Parathyroid adenoma (tissue), 2 donors: ENCODE results near the gene MIS12.

Experiments
- H2AFZ ChIP-seq: fragments of 300-600 bp; sonication (generic); one replicate; pipeline ENCODE4 v1.7.0; 2017; ENCODE audit warnings: antibody characterized with exemption, mild to moderate bottlenecking
- H3K27ac ChIP-seq: fragments of 300-600 bp; sonication (generic); one replicate; pipeline ENCODE4 v1.7.0; 2017
- H3K27me3 ChIP-seq: fragments of 300-600 bp; sonication (generic); one replicate; pipeline ENCODE4 v1.7.0; 2017; ENCODE audit warnings: low read length; ENCODE audit not compliant: control insufficient read depth, insufficient read depth
- H3K36me3 ChIP-seq: fragments of 300-600 bp; sonication (generic); one replicate; pipeline ENCODE4 v1.7.0; 2017; ENCODE audit warnings: low read length; ENCODE audit not compliant: control insufficient read depth, insufficient read depth
- H3K4me1 ChIP-seq: fragments of 300-600 bp; sonication (generic); one replicate; pipeline ENCODE4 v1.7.0; 2017; ENCODE audit warnings: control low read depth
- H3K4me2 ChIP-seq: fragments of 300-600 bp; sonication (generic); one replicate; pipeline ENCODE4 v1.7.0; 2017; ENCODE audit warnings: low read length
- H3K4me3 ChIP-seq: fragments of 300-600 bp; sonication (generic); one replicate; pipeline ENCODE4 v1.7.0; 2017; ENCODE audit warnings: low read depth, low read length
- H3K79me2 ChIP-seq: fragments of 300-600 bp; sonication (generic); one replicate; pipeline ENCODE4 v1.7.0; 2017; ENCODE audit warnings: control low read depth
- H3K9ac ChIP-seq: fragments of 300-600 bp; sonication (generic); one replicate; pipeline ENCODE4 v1.7.0; 2017; ENCODE audit warnings: mild to moderate bottlenecking
- H3K9me3 ChIP-seq: fragments of 300-600 bp; sonication (generic); one replicate; pipeline ENCODE4 v1.7.0; 2017; ENCODE audit warnings: low read length; ENCODE audit not compliant: control insufficient read depth
- TF ChIP-seq, protein P1 (sequence below): fragments of 300-600 bp; sonication (generic); IDR thresholded peaks from one replicate; pipeline ENCODE4 v1.7.0; 2017; ENCODE audit warnings: antibody characterized with exemption, mild to moderate bottlenecking
- donor health status: primary hyperparathyroidism.

The MIS12 gene

DNA sequence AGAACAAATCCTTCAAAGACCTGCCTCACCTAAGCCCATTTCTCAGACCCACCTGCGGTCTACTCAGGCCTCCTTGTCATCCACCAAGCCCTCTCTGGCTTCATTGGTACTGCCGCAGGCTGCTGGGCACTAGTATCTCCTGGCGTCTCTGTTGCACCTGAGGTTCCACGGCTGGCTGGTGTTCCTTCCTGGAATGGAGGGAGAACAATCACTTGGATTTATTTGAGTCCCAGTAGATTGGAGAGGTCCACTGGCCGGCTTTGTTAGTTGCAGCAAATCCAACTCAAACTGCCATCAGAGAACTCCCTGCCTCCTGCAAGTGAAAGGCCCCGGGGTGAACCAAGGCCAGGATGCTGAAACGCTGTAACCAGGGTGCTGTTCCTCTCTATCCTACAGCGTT lies 15.3 kb downstream of the MIS12 start:
- no peak overlapping the region for H3K9ac ChIP-seq
- peaks cover 6% of the 10 kb centered on the region for H3K4me1 ChIP-seq
- no peaks in the 10 kb centered on the region for H3K9me3 ChIP-seq
- TF ChIP-seq, protein P1, sequence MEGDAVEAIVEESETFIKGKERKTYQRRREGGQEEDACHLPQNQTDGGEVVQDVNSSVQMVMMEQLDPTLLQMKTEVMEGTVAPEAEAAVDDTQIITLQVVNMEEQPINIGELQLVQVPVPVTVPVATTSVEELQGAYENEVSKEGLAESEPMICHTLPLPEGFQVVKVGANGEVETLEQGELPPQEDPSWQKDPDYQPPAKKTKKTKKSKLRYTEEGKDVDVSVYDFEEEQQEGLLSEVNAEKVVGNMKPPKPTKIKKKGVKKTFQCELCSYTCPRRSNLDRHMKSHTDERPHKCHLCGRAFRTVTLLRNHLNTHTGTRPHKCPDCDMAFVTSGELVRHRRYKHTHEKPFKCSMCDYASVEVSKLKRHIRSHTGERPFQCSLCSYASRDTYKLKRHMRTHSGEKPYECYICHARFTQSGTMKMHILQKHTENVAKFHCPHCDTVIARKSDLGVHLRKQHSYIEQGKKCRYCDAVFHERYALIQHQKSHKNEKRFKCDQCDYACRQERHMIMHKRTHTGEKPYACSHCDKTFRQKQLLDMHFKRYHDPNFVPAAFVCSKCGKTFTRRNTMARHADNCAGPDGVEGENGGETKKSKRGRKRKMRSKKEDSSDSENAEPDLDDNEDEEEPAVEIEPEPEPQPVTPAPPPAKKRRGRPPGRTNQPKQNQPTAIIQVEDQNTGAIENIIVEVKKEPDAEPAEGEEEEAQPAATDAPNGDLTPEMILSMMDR = no peak
- no peak overlapping the region for H3K4me2 ChIP-seq
- no peak overlapping the region for H3K4me3 ChIP-seq
- H3K36me3 ChIP-seq = no peaks in the 10 kb centered on the region
- H3K79me2 ChIP-seq = no peaks in the 10 kb centered on the region
- no peaks in the 10 kb centered on the region for H3K27me3 ChIP-seq
- peak overlapping the region; percentile 96 for H2AFZ ChIP-seq
- no peak overlapping the region for H3K27ac ChIP-seq

DNA sequence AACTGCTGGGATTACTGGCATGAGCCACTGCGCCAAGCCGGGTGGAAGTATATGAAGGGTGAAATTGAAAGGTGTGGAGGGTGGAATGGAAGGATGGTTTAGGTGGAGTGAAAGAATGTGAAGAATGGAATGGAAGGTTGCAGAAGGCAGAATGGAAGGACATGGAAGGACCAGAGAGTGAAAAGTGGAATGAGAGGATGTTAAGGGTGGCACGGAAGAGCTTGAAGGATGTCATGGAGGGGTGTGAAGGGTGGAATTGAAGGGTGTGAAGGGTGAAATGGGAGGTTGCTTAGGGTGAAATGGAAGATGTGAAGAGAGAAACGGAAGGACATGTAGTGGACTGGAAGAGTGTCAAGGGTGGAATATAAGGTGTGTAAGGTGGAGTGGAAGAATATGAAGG lies 16.2 kb downstream of the MIS12 start:
- no peak overlapping the region for H3K4me2 ChIP-seq
- no peaks in the 10 kb centered on the region for H3K9me3 ChIP-seq
- H3K9ac ChIP-seq = no peak overlapping the region
- H3K4me1 ChIP-seq = peaks cover 6% of the 10 kb centered on the region
- H2AFZ ChIP-seq = no peak overlapping the region
- H3K4me3 ChIP-seq = no peak overlapping the region
- no peaks in the 10 kb centered on the region for H3K27me3 ChIP-seq
- H3K36me3 ChIP-seq = no peaks in the 10 kb centered on the region
- TF ChIP-seq, protein P1 = no peak
- no peak overlapping the region for H3K27ac ChIP-seq
- no peaks in the 10 kb centered on the region for H3K79me2 ChIP-seq

DNA sequence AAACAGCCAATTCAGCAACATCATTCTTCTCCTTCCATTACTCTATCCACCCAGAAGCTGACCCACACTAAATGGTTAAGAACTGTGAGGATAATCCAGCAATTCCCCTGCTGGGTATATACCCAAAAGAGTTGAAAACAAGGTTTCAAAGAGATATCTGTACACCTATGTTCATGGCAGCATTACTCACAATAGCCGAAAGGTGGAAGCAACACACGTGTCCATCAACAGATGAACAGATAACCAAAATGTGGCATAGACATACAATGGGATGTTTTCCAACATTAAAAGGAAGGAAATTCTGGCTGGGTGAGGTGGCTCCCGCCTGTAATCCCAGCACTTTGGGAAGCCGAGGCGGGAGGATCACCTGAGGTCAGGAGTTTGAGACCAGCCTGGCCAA lies 19.9 kb downstream of the MIS12 start:
- H3K4me2 ChIP-seq = no peak overlapping the region
- H3K27me3 ChIP-seq = no peaks in the 10 kb centered on the region
- no peaks in the 10 kb centered on the region for H3K36me3 ChIP-seq
- no peaks in the 10 kb centered on the region for H3K79me2 ChIP-seq
- H3K27ac ChIP-seq = no peak overlapping the region
- no peak overlapping the region for H3K9ac ChIP-seq
- H3K4me1 ChIP-seq = no peaks in the 10 kb centered on the region
- H2AFZ ChIP-seq = no peak overlapping the region
- TF ChIP-seq, protein P1 = peak; percentile 13
- no peaks in the 10 kb centered on the region for H3K9me3 ChIP-seq
- H3K4me3 ChIP-seq = no peak overlapping the region

DNA sequence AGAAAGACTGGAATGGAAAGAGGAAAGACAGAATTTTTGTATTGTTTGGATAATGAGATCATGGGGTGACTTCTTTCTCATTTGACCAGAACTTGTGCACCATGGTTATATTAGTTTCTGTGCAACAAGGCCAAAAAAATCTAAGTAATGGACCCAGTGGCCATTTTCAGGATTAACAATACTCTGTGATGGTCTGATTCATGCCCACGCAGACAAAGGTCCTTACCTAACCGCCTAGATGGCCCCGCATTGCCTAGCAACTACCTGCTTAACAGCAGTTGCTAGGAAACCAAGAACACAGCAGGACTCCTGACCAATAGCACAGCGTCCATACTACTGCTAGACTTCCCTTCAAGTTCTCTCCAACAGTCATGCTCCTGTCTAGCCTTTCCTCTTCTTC lies 22.4 kb downstream of the MIS12 start:
- H3K27ac ChIP-seq = no peak overlapping the region
- TF ChIP-seq, protein P1 = no peak
- no peaks in the 10 kb centered on the region for H3K27me3 ChIP-seq
- H3K4me2 ChIP-seq = no peak overlapping the region
- H3K36me3 ChIP-seq = no peaks in the 10 kb centered on the region
- H3K9ac ChIP-seq = no peak overlapping the region
- no peak overlapping the region for H2AFZ ChIP-seq
- H3K79me2 ChIP-seq = no peaks in the 10 kb centered on the region
- H3K4me1 ChIP-seq = no peaks in the 10 kb centered on the region
- H3K4me3 ChIP-seq = no peak overlapping the region
- no peaks in the 10 kb centered on the region for H3K9me3 ChIP-seq

DNA sequence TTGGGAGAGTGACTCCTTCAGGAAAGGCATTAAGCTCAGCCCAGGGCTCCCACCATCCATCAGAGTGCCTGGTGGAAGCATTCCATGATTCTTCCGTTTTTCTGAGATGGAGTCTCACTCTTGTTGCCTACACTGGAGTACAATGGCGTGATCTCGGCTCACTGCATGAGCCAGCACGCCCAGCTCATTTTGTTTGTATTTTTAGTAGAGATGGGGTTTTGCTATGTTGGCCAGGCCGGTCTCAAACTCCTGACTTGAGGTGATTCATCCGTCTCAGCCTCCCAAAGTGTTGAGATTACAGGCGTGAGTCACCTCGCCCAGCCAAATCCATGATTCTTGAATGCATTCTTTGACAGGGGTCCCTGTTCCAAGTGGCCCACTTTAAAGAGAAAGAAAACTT lies 23.1 kb downstream of the MIS12 start:
- no peaks in the 10 kb centered on the region for H3K27me3 ChIP-seq
- no peak overlapping the region for H3K4me3 ChIP-seq
- H3K9me3 ChIP-seq = no peaks in the 10 kb centered on the region
- no peak overlapping the region for H3K27ac ChIP-seq
- no peaks in the 10 kb centered on the region for H3K36me3 ChIP-seq
- H2AFZ ChIP-seq = no peak overlapping the region
- no peak overlapping the region for H3K9ac ChIP-seq
- no peak overlapping the region for H3K4me2 ChIP-seq
- H3K79me2 ChIP-seq = no peaks in the 10 kb centered on the region
- no peaks in the 10 kb centered on the region for H3K4me1 ChIP-seq
- TF ChIP-seq, protein P1 = no peak
